Measurements from ENCODE around the gene RAB18. TPM values are rescaled to one million over a fixed set of nuclear protein-coding genes. Genes with fewer than 3 reads are reported as not detected.

The RAB18 gene
- total RNA-seq, 2 donors from 2014 or later: 31.1 to 50.4 TPM

DNA sequence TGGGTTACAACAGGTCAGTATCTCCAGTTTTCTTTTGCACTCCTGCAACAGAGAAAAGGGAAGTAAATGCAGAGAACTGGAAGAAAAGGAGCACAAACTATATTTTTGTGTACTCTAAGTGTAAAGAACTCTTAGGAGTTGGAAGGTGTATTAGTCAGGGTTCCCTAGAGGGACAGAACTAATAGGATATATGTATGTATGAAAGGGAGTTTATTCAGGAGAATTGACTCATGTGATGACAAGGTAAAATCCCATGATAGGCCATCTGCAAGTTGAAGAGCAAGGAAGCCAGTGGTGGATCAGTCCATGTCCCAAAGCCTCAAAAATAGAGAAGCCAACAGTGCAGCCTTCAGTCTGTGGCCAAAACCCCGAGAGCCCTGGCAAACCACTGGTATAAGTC is 22.6 kb upstream of the RAB18 start:
- H3K4me1 ChIP-seq: no peaks in the 10 kb centered on the region
- peaks cover 0 to 4% of the 10 kb centered on the region in 2 donors for H3K9me3 ChIP-seq
- H3K27me3 ChIP-seq: no peaks in the 10 kb centered on the region
- no peak overlapping the region for H3K27ac ChIP-seq
- no peak overlapping the region for H3K4me3 ChIP-seq
- no peaks in the 10 kb centered on the region for H3K36me3 ChIP-seq
- TF ChIP-seq, protein P1, sequence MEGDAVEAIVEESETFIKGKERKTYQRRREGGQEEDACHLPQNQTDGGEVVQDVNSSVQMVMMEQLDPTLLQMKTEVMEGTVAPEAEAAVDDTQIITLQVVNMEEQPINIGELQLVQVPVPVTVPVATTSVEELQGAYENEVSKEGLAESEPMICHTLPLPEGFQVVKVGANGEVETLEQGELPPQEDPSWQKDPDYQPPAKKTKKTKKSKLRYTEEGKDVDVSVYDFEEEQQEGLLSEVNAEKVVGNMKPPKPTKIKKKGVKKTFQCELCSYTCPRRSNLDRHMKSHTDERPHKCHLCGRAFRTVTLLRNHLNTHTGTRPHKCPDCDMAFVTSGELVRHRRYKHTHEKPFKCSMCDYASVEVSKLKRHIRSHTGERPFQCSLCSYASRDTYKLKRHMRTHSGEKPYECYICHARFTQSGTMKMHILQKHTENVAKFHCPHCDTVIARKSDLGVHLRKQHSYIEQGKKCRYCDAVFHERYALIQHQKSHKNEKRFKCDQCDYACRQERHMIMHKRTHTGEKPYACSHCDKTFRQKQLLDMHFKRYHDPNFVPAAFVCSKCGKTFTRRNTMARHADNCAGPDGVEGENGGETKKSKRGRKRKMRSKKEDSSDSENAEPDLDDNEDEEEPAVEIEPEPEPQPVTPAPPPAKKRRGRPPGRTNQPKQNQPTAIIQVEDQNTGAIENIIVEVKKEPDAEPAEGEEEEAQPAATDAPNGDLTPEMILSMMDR (IDR thresholded peaks at IDR 0.05): no peak
- DNase-seq (ENCODE audit: low spot score): no peak

DNA sequence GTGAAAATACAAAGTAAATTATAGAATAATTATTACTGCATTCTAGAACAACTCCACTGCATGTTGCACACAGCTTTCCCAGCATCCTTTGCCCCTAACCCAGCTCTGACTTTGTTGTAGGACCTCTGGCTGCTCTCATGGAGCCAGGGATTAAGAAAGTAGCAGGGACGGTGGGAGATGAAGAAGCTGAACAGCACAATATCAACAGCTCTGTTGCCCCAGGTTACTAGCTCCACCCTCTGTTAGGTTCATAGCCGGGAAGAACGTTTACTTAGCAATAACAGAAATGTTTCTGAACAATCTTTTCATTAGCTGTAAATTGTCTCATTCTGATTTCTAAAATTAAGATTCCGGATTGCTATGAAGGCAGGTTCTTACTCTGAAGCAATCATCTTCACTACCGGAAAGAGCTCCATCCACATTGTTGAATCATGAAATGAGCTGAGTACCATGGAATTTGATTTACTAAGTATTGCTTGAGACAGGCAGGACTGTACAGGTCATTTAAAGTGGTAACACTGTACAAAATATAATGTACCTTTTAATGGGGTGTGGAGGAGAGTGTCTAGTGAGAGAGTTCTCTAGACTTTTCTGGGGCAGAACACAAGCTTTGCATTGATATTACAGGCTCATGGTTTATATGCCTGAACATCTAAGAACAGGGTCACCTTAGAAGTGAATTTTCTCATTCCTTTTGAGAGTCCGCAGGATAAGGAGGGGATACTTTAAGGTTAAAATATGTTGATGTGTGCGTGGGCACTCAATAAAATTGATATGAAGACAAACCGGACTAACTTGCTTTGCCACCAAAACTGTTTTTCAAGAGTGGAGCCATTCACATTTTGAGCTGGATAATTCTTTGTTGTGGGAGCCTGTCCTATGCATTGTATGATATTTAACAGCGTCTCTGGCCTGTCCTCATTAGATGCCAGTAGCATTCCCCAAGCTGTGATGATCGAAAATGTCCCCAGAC is 20.8 kb upstream of the RAB18 start:
- H3K4me1 ChIP-seq: no peaks in the 10 kb centered on the region
- H3K27ac ChIP-seq: no peak overlapping the region
- H3K27me3 ChIP-seq: no peaks in the 10 kb centered on the region
- H3K4me3 ChIP-seq: no peak overlapping the region
- no peaks in the 10 kb centered on the region for H3K36me3 ChIP-seq
- no peak for DNase-seq (ENCODE audit: low spot score)
- TF ChIP-seq, protein P1 (IDR thresholded peaks at IDR 0.05): no peak
- peaks cover 0 to 15% of the 10 kb centered on the region in 2 donors for H3K9me3 ChIP-seq

DNA sequence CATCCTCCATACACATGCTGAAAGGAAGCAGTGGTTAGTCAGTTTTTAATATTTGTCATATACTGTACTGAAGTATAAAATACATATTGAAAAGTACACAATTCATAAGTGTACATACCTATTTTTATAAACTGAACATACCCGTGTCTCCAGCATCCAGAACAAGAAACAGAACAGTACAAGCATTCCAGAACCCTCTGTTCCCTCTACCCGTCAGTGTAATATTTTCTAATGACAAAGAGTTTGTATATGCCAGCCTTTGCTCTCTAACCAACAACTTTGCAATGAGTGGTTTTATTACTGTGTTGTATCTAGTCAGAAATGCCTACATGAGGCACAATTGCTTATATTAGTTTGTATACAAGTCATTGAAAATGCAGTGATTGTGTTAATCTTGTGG is 18.7 kb upstream of the RAB18 start:
- H3K27me3 ChIP-seq: no peaks in the 10 kb centered on the region
- H3K36me3 ChIP-seq: no peaks in the 10 kb centered on the region
- no peaks in the 10 kb centered on the region for H3K4me1 ChIP-seq
- H3K9me3 ChIP-seq: peaks cover 0 to 12% of the 10 kb centered on the region in 2 donors
- DNase-seq (ENCODE audit: low spot score): no peak
- TF ChIP-seq, protein P1 (IDR thresholded peaks at IDR 0.05): no peak
- H3K27ac ChIP-seq: no peak overlapping the region
- no peak overlapping the region for H3K4me3 ChIP-seq

DNA sequence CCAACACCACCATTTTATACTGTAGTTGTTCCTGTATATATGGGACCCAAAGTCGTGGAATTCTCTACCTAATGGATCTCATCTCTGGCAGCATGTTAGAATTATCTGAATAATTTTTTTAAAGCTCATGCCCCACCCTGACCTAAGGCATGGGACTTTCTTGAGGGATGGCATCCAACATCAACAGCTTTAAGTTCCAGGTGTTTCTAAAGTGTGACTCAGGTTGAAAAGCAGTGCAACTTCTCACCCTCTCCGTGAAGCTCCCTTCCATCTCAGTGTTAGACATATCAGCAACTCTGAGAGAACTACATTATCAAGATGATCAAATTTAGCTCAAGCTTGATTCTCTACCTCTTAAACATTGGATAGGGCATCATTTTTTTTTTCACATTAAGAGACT is 18.1 kb upstream of the RAB18 start:
- Histone ChIP-seq H3K27me3 (no peaks in the 10 kb centered on the region), H3K9me3 (peaks cover 0 to 18% of the 10 kb centered on the region in 2 donors), H3K36me3 (no peaks in the 10 kb centered on the region), H3K27ac (no peak overlapping the region), H3K4me1 (no peaks in the 10 kb centered on the region), H3K4me3 (no peak overlapping the region)
- TF ChIP-seq, protein P1 (IDR thresholded peaks at IDR 0.05): no peak
- no peak for DNase-seq (ENCODE audit: low spot score)

DNA sequence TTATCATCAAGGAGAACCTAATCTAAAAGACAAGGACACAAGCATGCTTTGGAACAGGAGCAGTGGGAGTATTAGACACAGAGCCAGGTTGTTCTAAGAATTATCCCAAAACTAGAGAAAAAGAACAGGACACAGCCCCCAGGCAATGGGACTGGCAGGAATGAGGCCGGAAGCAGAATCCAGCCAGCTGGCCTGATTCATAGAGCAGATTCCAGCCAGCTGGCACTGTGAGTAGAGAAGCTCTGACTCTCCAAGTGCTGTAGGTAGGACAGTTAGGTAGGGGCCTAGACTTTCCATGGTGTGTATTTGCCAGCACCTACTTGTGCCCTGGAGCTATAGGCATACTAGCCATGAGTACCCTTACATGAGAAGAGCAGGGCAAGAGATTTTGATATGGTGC is 13.3 kb upstream of the RAB18 start:
- Histone ChIP-seq H3K9me3 (peaks cover 0 to 29% of the 10 kb centered on the region in 2 donors), H3K27ac (no peak overlapping the region), H3K36me3 (no peaks in the 10 kb centered on the region), H3K4me3 (no peak overlapping the region), H3K27me3 (no peaks in the 10 kb centered on the region), H3K4me1 (no peaks in the 10 kb centered on the region)
- DNase-seq (ENCODE audit: low spot score): no peak
- TF ChIP-seq, protein P1 (IDR thresholded peaks at IDR 0.05): no peak
